HepG2 (cell line): ENCODE measurements around the gene TMEM135. TPM values are rescaled to one million over a fixed set of nuclear protein-coding genes. Genes with fewer than 3 reads are reported as not detected.
"Not testable (repeated sequence)": the region's sequence is repeated elsewhere in the genome, so short reads cannot be mapped to it uniquely, and the experiment has no call there.

Experiments
- ATAC-seq: fragments of 200-7000 bp; cut with Tn5 transposase; 3 replicates; pipeline ENCODE4 v1.9.1; 2020; ENCODE audit warnings: mild to moderate bottlenecking, moderate library complexity
- BruUV-seq: library from RNA; stranded (reverse); fragments of 400-500 nt; replicated peaks from 2 replicates; lab custom pipeline; 2021; lab: Mats Ljungman, UMichigan
- CTCF ChIA-PET: fragments of 300-600 bp; formaldehyde crosslinking; extraction: SDS; loops from one replicate; lab custom pipeline; 2021; ENCODE audit warnings: low total read pairs, inconsistent platforms, low intra/inter-chr PET ratio; lab: Yijun Ruan, JAX
- POLR2A ChIA-PET: fragments of 350-600 bp; sonication (Branson Sonifier 250); formaldehyde crosslinking; loops from one replicate; lab custom pipeline; 2020; ENCODE audit warnings: antibody characterized with exemption, inconsistent platforms; lab: Yijun Ruan, JAX
- DNase-seq: peaks from one replicate; pipeline ENCODE4 v3.0.0-alpha.2; 2015; ENCODE audit warnings: low spot score
- FAIRE-seq: peaks from 3 replicates; lab custom pipeline; 2011; peaks lifted over from hg19 to GRCh38; lab: Jason Lieb, UNC
- H2AFZ ChIP-seq: one replicate; pipeline ENCODE4 v1.6.1; 2011; ENCODE audit warnings: low read length, inconsistent platforms
- H3K27ac ChIP-seq: fragments of 300-600 bp; 3 replicates; pipeline ENCODE4 v1.8.0; 2011; ENCODE audit warnings: mixed run types, mild to moderate bottlenecking, mixed read lengths, low read length, inconsistent platforms; ENCODE audit not compliant: insufficient read depth; ENCODE audit errors: extremely low read length
- H3K27me3 ChIP-seq, 2 experiments: fragments of 200-600 bp in 1 of 2; 2 replicates in 1 of 2; 3 replicates in 1 of 2; pipeline versions ENCODE4 v1.6.0 to v1.8.0; 2011; ENCODE audit warnings: low read length in 2 of 2, mild to moderate bottlenecking in 2 of 2, moderate library complexity in 2 of 2, inconsistent platforms in 1 of 2; ENCODE audit not compliant: insufficient read depth in 2 of 2, control insufficient read depth in 1 of 2
- H3K36me3 ChIP-seq, 2 experiments: fragments of 200-600 bp in 1 of 2; replicated peaks in 1 of 2; 2 replicates in 1 of 2; 3 replicates in 1 of 2; pipeline versions ENCODE4 v1.5.1 to v1.8.0; 2011; ENCODE audit warnings: low read length in 2 of 2, inconsistent platforms in 1 of 2; ENCODE audit not compliant: insufficient read depth in 2 of 2, control insufficient read depth in 1 of 2
- H3K4me1 ChIP-seq: 2 replicates; pipeline ENCODE4 v1.5.1; 2012; ENCODE audit warnings: low read length, inconsistent platforms; ENCODE audit not compliant: insufficient read depth
- H3K4me2 ChIP-seq: 2 replicates; pipeline ENCODE4 v1.6.0; 2011; ENCODE audit warnings: low read depth, low read length, inconsistent platforms
- H3K4me3 ChIP-seq, 3 experiments: fragments of 200-600 bp in 1 of 3; sonication (generic), shearing (Covaris generic) in 1 of 3; replicated peaks in 1 of 3; 2 replicates each; pipeline ENCODE4 v1.5.1; 2011 to 2016; ENCODE audit warnings: low read length in 3 of 3, inconsistent platforms in 2 of 3, low read depth in 2 of 3, mild to moderate bottlenecking in 2 of 3, control low read depth in 1 of 3, mixed read lengths in 1 of 3; ENCODE audit not compliant: insufficient read depth in 1 of 3
- H3K79me2 ChIP-seq: one replicate; pipeline ENCODE4 v1.6.1; 2011; ENCODE audit warnings: low read length, inconsistent platforms; ENCODE audit not compliant: insufficient read depth
- H3K9ac ChIP-seq: 2 replicates; pipeline ENCODE4 v1.6.0; 2011; ENCODE audit warnings: mild to moderate bottlenecking, low read depth, low read length, inconsistent platforms; ENCODE audit not compliant: insufficient read depth
- H3K9me3 ChIP-seq: 2 replicates; pipeline ENCODE4 v1.5.1; 2012; ENCODE audit warnings: mild to moderate bottlenecking, low read length
- H4K20me1 ChIP-seq: 2 replicates; pipeline ENCODE4 v1.6.0; 2011; ENCODE audit warnings: inconsistent platforms, mild to moderate bottlenecking, low read length, moderate library complexity; ENCODE audit not compliant: insufficient read depth
- WGBS: methylation state at CpG from one replicate; pipeline ENCODE4 v1.1.6; 2017; ENCODE audit warnings: low lambda C conversion rate; 5-methylcytosine and 5-hydroxymethylcytosine counted together
- in situ Hi-C: cut with HindIII; loops from 2 replicates; pipeline ENCODE4 v1.10.0; 2017; ENCODE audit warnings: low pct_unique_long_range_greater_than_20kb; ENCODE audit not compliant: extremely low pct_ligation_motif_present
- intact Hi-C: fragments of 100-400 bp; cut with micrococcal nuclease; formaldehyde crosslinking; loops from one replicate; pipeline ENCODE4 v1.10.0; 2022; ENCODE audit not compliant: unreplicated experiment
- polyA plus RNA-seq, 8 experiments: library from polyadenylated mRNA; depleted of rRNA in 3 of 8; stranded (reverse) in 7 of 8; unstranded in 1 of 8; fragments of >200 nt; fragmentation: Illumina TruSeq in 4 of 8; extraction: Trizol in 4 of 8; gene quantifications; 2 replicates each; pipeline versions ENCODE4 v1.2.1 to v1.2.3, GENCODE V29; 2011 to 2016; ENCODE audit warnings: low read depth in 4 of 8, missing spikeins in 1 of 8, mixed read lengths in 1 of 8; ENCODE audit not compliant: insufficient read depth in 1 of 8
- total RNA-seq, 5 experiments: library from RNA; depleted of rRNA; stranded (reverse); fragments of >200 nt; fragmentation: Illumina TruSeq; extraction: Trizol; gene quantifications; 2 replicates each; pipeline ENCODE4 v1.2.3, GENCODE V29; 2016; ENCODE audit warnings: low read depth in 1 of 5

Gene TMEM135
- total and polyA plus RNA-seq, 2 of the 13 experiments (the other 11 are each of a cell fraction or from before 2014, with no cell fraction given), result 36.6 to 88.9 TPM

DNA sequence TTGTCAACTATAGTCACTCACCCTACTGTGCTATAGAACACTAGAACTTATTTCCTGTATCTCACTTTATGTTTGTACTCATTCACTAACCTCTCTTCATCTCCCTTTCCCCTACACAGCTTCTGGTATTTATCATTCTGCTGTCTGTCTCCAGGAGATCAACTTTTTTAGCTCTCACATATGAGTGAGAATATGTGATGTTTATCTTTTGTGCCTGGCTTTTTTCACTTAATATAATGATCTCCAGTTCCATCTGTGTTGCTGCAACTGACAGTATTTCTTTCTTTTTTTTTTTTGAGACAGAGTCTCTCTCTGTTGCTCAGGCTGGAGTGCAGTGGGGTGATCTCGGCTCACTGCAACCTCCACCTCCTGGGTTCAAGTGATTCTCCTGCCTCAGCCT, 68.1 kb downstream of the TMEM135 start:
- in situ Hi-C loops, H3K9me3 ChIP-seq, H3K4me3 ChIP-seq, ATAC-seq, H2AFZ ChIP-seq, H3K27ac ChIP-seq, H3K9ac ChIP-seq, H3K27me3 ChIP-seq, DNase-seq, intact Hi-C loops, BruUV-seq, H3K4me2 ChIP-seq, POLR2A ChIA-PET, FAIRE-seq, CTCF ChIA-PET, H4K20me1 ChIP-seq: not testable (repeated sequence)
- Histone ChIP-seq H3K36me3 (peaks cover 5 to 20% of the 10 kb centered on the region in 2 experiments; a peak in 4 of 5 replicates), H3K4me1 (peaks cover 10% of the 10 kb centered on the region), H3K79me2 (peaks cover 59% of the 10 kb centered on the region)
- 95% methylated on average over 1 of the region's 1 CpG for WGBS

DNA sequence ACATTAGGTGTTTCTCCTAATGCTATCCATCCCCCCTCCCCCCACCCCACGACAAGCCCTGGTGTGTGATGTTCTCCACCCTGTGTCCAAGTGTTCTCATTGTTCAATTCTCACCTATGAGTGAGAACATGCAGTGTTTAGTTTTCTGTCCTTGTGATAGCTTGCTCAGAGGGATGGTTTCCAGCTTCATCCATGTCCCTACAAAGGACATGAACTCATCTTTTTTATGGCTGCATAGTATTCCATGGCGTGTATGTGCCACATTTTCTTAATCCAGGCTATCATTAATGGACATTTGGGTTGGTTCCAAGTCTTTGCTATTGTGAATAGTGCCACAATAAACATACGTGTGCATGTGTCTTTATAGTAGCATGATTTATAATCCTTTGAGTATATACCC, 69.6 kb downstream of the TMEM135 start:
- Histone ChIP-seq H3K36me3 (peaks cover 3 to 11% of the 10 kb centered on the region in 2 experiments; a peak in 2 of 5 replicates), H3K4me1 (peaks cover 10% of the 10 kb centered on the region), H3K79me2 (peaks cover 64% of the 10 kb centered on the region)
- CTCF ChIA-PET, H3K27me3 ChIP-seq, H3K9me3 ChIP-seq, ATAC-seq, POLR2A ChIA-PET, H3K9ac ChIP-seq, BruUV-seq, FAIRE-seq, H3K4me2 ChIP-seq, DNase-seq, intact Hi-C loops, H4K20me1 ChIP-seq, H3K27ac ChIP-seq, H2AFZ ChIP-seq, H3K4me3 ChIP-seq, in situ Hi-C loops: not testable (repeated sequence)
- WGBS, result 100% methylated on average over 3 of the region's 3 CpGs
